GM23248 (cell line): ENCODE measurements around the gene TNXB.

ENCODE experiments used
- EZH2 ChIP-seq: fragments of 200-600 bp; sonication (generic); IDR thresholded peaks from 2 replicates; pipeline ENCODE4 v1.6.1; 2018; ENCODE audit warnings: antibody characterized with exemption, mild to moderate bottlenecking; ENCODE audit not compliant: insufficient read depth, poor library complexity, severe bottlenecking
- EZH2phosphoT487 ChIP-seq: fragments of 200-600 bp; sonication (generic); IDR thresholded peaks from 2 replicates; pipeline ENCODE4 v1.6.1; 2018; ENCODE audit warnings: antibody characterized with exemption, moderate library complexity, mild to moderate bottlenecking, low read depth; ENCODE audit not compliant: insufficient read depth

- TF ChIP-seq EZH2, result no peak
- no peak for TF ChIP-seq EZH2phosphoT487
Observed at GRCh38 chr6:32131439-32131948, 22.4 kb upstream of the TNXB start.
